Endothelial cell (in vitro differentiated cells): Measurements from ENCODE around the gene CNTROB. TPM values are rescaled to one million over a fixed set of nuclear protein-coding genes. Genes with fewer than 3 reads are reported as not detected.
"Not testable (repeated sequence)": the region's sequence is repeated elsewhere in the genome, so short reads cannot be mapped to it uniquely, and the experiment has no call there.

Experiments used
- DNase-seq: peaks from one replicate; pipeline ENCODE4 v3.0.0; 2021; ENCODE audit warnings: low spot score
- H3K27ac Mint-ChIP-seq: one replicate; pipeline ENCODE4 v1.8.0; 2021; ENCODE audit warnings: mixed read lengths, inconsistent platforms; ENCODE audit not compliant: unreplicated experiment
- H3K27me3 Mint-ChIP-seq: one replicate; pipeline ENCODE4 v1.8.0; 2021; ENCODE audit warnings: mild to moderate bottlenecking, moderate library complexity, mixed read lengths, inconsistent platforms; ENCODE audit not compliant: unreplicated experiment
- H3K36me3 Mint-ChIP-seq: one replicate; pipeline ENCODE4 v1.8.0; 2021; ENCODE audit warnings: mild to moderate bottlenecking, low read depth, mixed read lengths, inconsistent platforms; ENCODE audit not compliant: unreplicated experiment
- H3K4me1 Mint-ChIP-seq: one replicate; pipeline ENCODE4 v1.8.0; 2021; ENCODE audit warnings: mild to moderate bottlenecking, mixed read lengths, inconsistent platforms; ENCODE audit not compliant: unreplicated experiment
- H3K4me3 Mint-ChIP-seq: one replicate; pipeline ENCODE4 v1.8.0; 2021; ENCODE audit warnings: mild to moderate bottlenecking, mixed read lengths, inconsistent platforms; ENCODE audit not compliant: unreplicated experiment
- H3K9me3 Mint-ChIP-seq: one replicate; pipeline ENCODE4 v1.8.0; 2021; ENCODE audit warnings: mixed read lengths, inconsistent platforms; ENCODE audit not compliant: unreplicated experiment
- total RNA-seq: library from RNA; stranded (reverse); fragmentation: NEBNext Ultra II Directional; extraction: Animal tissue kit (Norgen Biotek cat#: 25700); gene quantifications from one replicate; pipeline ENCODE4 v1.2.1, GENCODE V29; 2021; ENCODE audit not compliant: unreplicated experiment
- TF ChIP-seq, protein P1 (sequence below): fragments of 200-600 bp; sonication (generic); IDR thresholded peaks from one replicate; pipeline ENCODE4 v1.5.0; 2021; ENCODE audit warnings: antibody characterized with exemption; ENCODE audit not compliant: unreplicated experiment

The CNTROB gene
- total RNA-seq, 1 donor from 2014 or later, result 32.6 TPM

DNA sequence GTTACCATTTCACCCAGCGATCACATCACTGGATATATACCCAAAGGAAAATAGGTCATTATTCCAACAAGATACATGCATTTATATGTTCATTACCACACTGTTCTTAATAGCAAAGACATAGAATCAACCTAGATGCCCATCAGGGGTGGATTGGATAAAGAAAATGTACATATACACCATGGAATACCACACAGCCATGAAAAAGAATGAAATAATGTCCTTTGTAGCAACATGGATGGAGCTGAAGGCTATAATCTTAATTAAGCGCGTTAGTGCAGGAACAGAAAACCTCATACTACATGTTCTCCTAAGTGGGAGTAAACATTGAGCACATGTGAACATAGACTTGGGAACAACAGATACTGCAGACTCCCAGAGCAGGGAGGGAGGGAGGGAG is 18.6 kb downstream of the CNTROB start:
- Mint-ChIP-seq H3K27me3 (no peaks in the 10 kb centered on the region), H3K9me3 (no peaks in the 10 kb centered on the region), H3K27ac (no peak overlapping the region), H3K4me1 (no peaks in the 10 kb centered on the region), H3K36me3 (peaks cover 42% of the 10 kb centered on the region), H3K4me3 (no peak overlapping the region)
- DNase-seq, result no peak
- TF ChIP-seq, protein P1, sequence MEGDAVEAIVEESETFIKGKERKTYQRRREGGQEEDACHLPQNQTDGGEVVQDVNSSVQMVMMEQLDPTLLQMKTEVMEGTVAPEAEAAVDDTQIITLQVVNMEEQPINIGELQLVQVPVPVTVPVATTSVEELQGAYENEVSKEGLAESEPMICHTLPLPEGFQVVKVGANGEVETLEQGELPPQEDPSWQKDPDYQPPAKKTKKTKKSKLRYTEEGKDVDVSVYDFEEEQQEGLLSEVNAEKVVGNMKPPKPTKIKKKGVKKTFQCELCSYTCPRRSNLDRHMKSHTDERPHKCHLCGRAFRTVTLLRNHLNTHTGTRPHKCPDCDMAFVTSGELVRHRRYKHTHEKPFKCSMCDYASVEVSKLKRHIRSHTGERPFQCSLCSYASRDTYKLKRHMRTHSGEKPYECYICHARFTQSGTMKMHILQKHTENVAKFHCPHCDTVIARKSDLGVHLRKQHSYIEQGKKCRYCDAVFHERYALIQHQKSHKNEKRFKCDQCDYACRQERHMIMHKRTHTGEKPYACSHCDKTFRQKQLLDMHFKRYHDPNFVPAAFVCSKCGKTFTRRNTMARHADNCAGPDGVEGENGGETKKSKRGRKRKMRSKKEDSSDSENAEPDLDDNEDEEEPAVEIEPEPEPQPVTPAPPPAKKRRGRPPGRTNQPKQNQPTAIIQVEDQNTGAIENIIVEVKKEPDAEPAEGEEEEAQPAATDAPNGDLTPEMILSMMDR, result no peak

DNA sequence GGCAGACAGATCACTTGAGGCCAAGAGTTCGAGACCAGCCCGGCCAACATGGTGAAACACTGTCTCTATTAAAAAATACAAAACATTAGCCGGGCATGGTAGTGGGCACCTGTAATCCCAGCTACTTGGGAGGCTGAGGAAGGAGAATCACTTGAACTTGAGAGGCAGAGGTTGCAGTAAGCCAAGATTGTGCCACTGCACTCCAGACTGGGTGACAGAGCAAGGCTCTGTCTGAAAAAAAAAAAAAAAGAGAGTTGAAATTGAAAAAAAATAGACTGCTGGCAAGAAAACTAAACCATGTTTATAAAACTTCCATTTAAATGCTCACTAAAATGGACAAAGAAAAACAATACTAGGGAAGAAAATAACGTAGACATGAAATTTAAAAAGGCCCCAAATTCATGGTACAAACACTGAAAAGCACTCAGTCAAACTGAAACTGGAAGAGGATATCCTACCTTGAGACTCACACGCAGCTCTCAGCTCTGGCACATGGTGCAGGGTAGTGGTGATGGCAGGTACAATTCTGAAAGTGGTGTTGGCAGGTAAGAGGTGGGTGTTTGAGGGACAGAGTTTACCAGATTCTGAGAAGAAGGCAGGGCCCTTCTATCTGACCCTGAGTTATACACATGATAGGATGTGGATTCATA is 19.3 kb downstream of the CNTROB start:
- no peaks in the 10 kb centered on the region for H3K4me1 Mint-ChIP-seq
- TF ChIP-seq, protein P1, result no peak
- no peak for DNase-seq
- H3K27me3 Mint-ChIP-seq, result no peaks in the 10 kb centered on the region
- peaks cover 38% of the 10 kb centered on the region for H3K36me3 Mint-ChIP-seq
- no peaks in the 10 kb centered on the region for H3K9me3 Mint-ChIP-seq
- H3K27ac Mint-ChIP-seq, result no peak overlapping the region
- H3K4me3 Mint-ChIP-seq, result peak overlapping the region; percentile 16

DNA sequence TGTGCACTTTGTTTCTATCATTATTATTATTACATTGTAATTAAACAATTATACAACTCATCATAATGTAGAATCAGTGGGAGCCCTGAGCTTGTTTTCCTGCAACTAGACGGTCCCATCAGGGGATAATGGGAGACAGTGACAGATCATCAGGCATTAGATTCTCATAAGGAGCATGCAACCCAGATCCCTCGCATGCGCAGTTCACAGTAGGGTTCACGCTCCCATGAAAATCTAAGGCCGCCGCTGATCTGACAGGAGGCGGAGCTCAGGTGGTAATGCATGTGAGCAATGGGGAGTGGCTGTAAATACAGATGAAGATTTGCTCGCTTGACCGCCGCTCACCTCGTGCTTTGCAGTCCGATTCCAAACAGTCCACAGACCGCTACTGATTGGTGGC is 21.3 kb downstream of the CNTROB start:
- H3K27me3 Mint-ChIP-seq, H3K4me3 Mint-ChIP-seq, H3K4me1 Mint-ChIP-seq, H3K27ac Mint-ChIP-seq, H3K9me3 Mint-ChIP-seq, DNase-seq: not testable (repeated sequence)
- peaks cover 22% of the 10 kb centered on the region for H3K36me3 Mint-ChIP-seq

DNA sequence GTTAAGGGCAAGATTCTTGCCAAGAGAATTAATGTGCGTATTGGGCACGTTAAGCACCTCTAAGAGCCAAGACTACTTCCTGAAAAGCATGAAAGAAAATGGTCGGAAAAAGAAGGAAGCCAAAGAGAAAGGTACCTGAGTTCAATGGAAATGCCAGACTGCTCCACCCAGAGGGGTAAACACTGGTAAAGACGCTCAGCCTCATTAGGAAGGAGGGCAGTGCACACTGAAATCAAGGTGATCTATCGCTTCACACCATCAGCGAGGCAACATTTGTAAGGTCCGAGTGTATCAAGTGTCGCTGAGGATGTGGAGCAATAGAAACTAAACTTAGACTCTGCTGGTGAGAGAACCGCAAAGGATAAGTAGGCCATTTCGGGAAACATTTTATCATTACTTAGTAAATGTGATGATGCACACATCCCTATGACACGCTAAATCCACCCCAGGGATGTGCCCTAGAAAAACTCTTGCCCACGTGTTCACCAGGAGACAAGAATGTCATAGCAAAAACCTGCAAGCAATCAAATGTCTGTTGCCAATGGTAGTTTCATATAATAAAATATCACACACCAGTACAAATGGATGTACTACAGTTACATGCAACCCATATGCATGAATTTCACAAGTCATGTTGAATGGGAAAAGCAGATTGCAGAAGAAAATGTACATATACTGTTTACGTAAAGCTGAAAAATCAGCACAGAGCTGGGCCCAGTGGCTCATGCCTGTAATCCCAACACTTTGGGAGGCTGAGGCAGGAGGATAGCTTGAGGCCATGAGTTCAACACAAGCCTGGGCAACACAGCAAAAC is 23.6 kb downstream of the CNTROB start:
- Mint-ChIP-seq H3K36me3 (peaks cover 3% of the 10 kb centered on the region), H3K4me3 (no peak overlapping the region)

DNA sequence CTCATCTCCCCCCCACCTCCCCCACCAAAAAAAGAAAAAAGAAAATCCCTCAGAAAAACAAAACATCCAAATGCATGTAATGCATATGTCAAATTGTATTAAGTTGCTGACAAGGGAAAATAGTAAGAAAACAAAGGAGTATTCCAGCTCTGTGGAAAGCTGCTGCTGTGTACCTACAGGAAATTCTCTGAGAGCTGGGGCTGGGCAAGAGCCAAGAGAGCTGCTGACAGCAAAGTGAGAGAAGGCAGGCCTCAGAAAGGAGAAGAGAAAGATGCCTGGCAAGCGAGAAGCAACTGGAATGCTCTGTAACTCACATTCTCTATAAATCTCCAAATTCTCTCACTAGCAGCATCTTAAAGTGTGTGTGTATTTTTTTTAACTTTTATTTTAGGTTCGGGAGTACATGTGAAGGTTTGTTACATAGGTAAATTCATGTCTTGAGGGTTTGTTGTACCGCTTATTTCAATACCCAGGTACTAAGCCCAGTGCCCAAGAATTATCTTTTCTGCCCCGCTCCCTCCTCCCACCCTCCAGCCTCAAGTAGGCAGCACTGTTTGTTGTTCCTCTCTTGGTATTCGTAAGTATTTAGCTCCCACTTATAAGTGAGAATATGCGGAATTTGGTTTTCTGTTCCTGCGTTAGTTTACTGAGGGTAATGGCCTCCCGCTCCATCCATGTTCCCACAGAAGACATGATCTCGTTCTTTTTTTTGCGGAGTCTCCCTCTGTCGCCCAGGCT is 24.4 kb downstream of the CNTROB start:
- TF ChIP-seq, protein P1, result no peak
- no peaks in the 10 kb centered on the region for H3K9me3 Mint-ChIP-seq

More for the DNA sequence above, 23.6 kb downstream of the CNTROB start:
- TF ChIP-seq, protein P1, result no peak
- Mint-ChIP-seq H3K27ac (no peak overlapping the region), H3K27me3 (peaks cover 1% of the 10 kb centered on the region), H3K9me3 (no peaks in the 10 kb centered on the region), H3K4me1 (peaks cover 6% of the 10 kb centered on the region)
- DNase-seq, result no peak

More for the DNA sequence above, 24.4 kb downstream of the CNTROB start:
- no peak for DNase-seq
- Mint-ChIP-seq H3K4me3 (no peak overlapping the region), H3K27me3 (peaks cover 1% of the 10 kb centered on the region), H3K36me3 (peaks cover 1% of the 10 kb centered on the region), H3K27ac (no peak overlapping the region), H3K4me1 (peaks cover 8% of the 10 kb centered on the region)
